HepG2 (cell line): Measurements from ENCODE around the gene FCRLA. TPM values are rescaled to one million over a fixed set of nuclear protein-coding genes. Genes with fewer than 3 reads are reported as not detected.
A peak's percentile ranks its signal among the peaks of the same experiment; 100 is the strongest.

Experiments used
- CENPT ChIP-seq: sonication (generic); formaldehyde crosslinking; IDR thresholded peaks from 2 replicates; pipeline ENCODE4 v1.8.0; 2022; ENCODE audit warnings: low read depth, mild to moderate bottlenecking, moderate library complexity, missing genetic modification reagents
- EZH2 ChIP-seq: conservative IDR thresholded peaks from 2 replicates; pipeline ENCODE4 v1.6.1; 2012; ENCODE audit warnings: mild to moderate bottlenecking, low read depth, low read length, moderate library complexity
- GPN1 ChIP-seq: sonication (generic); formaldehyde crosslinking; IDR thresholded peaks from 2 replicates; pipeline ENCODE4 v1.5.1; 2020; ENCODE audit warnings: missing genetic modification reagents, borderline replicate concordance
- TBX2 ChIP-seq: sonication (generic); formaldehyde crosslinking; IDR thresholded peaks from 2 replicates; pipeline ENCODE4 v1.5.0; 2020; ENCODE audit warnings: missing genetic modification reagents, mild to moderate bottlenecking, borderline replicate concordance
- ZNF34 ChIP-seq: sonication (generic); formaldehyde crosslinking; IDR thresholded peaks from 2 replicates; pipeline ENCODE4 v1.4.0; 2020; ENCODE audit warnings: mild to moderate bottlenecking, missing genetic modification reagents, borderline replicate concordance
- ZNF414 ChIP-seq: sonication (generic); formaldehyde crosslinking; IDR thresholded peaks from 2 replicates; pipeline ENCODE4 v1.5.0; 2020; ENCODE audit warnings: missing genetic modification reagents
- ZNF572 ChIP-seq: sonication (generic); formaldehyde crosslinking; IDR thresholded peaks from 2 replicates; pipeline ENCODE4 v1.5.1; 2020; ENCODE audit warnings: mild to moderate bottlenecking, missing genetic modification reagents
- ZUFSP ChIP-seq: sonication (generic); formaldehyde crosslinking; IDR thresholded peaks from 2 replicates; pipeline ENCODE4 v1.9.0; 2021; ENCODE audit warnings: missing genetic modification reagents, mild to moderate bottlenecking, borderline replicate concordance
- polyA plus RNA-seq, 8 experiments: library from polyadenylated mRNA; depleted of rRNA in 3 of 8; stranded (reverse) in 7 of 8; unstranded in 1 of 8; fragments of >200 nt; fragmentation: Illumina TruSeq in 4 of 8; extraction: Trizol in 4 of 8; gene quantifications; 2 replicates each; pipeline versions ENCODE4 v1.2.1 to v1.2.3, GENCODE V29; 2011 to 2016; ENCODE audit warnings: low read depth in 4 of 8, missing spikeins in 1 of 8, mixed read lengths in 1 of 8; ENCODE audit not compliant: insufficient read depth in 1 of 8
- total RNA-seq, 5 experiments: library from RNA; depleted of rRNA; stranded (reverse); fragments of >200 nt; fragmentation: Illumina TruSeq; extraction: Trizol; gene quantifications; 2 replicates each; pipeline ENCODE4 v1.2.3, GENCODE V29; 2016; ENCODE audit warnings: low read depth in 1 of 5

Gene FCRLA
- total and polyA plus RNA-seq, 2 of the 13 experiments (the other 11 are each of a cell fraction or from before 2014, with no cell fraction given): not detected

GRCh38 chr1:161727256-161727924 is 20.4 kb downstream of the FCRLA start (continued):
- TF ChIP-seq ZUFSP (CRISPR knock-in tag) (no peak), ZNF414 (CRISPR knock-in tag) (no peak), TBX2 (CRISPR knock-in tag) (no peak), ZNF572 (CRISPR knock-in tag) (no peak), EZH2 (peak; percentile 62; the same call in 1 of the 2 replicates), CENPT (CRISPR knock-in tag) (no peak), ZNF34 (CRISPR knock-in tag) (no peak), GPN1 (CRISPR knock-in tag) (no peak)
